NB4 (cell line): ENCODE data around the gene IL12B.
A peak's percentile ranks its signal among the peaks of the same experiment; 100 is the strongest.
"Not testable (repeated sequence)": the region's sequence is repeated elsewhere in the genome, so short reads cannot be mapped to it uniquely, and the experiment has no call there.

Experiments used
- DNase-seq: peaks from one replicate; pipeline ENCODE4 v3.0.0; 2010; ENCODE audit warnings: low read depth
- H3K4me3 ChIP-seq: one replicate; pipeline ENCODE4 v1.5.1; 2011; ENCODE audit warnings: mild to moderate bottlenecking, low read depth, low read length, moderate library complexity
- MYC ChIP-seq: IDR thresholded peaks from 2 replicates; pipeline ENCODE4 v1.6.1; 2011; ENCODE audit warnings: low read depth, low read length
- POLR2A ChIP-seq: IDR thresholded peaks from 2 replicates; pipeline ENCODE4 v1.6.1; 2011; ENCODE audit warnings: mild to moderate bottlenecking; ENCODE audit not compliant: insufficient read length; ENCODE audit errors: extremely low read depth
- TF ChIP-seq, protein P1 (sequence below): IDR thresholded peaks from one replicate; pipeline ENCODE4 v1.5.1; 2012; ENCODE audit warnings: low read depth, low read length
- TF ChIP-seq, protein P2 (sequence below): IDR thresholded peaks from 2 replicates; pipeline ENCODE4 v1.6.1; 2011; ENCODE audit warnings: low read depth, low read length

The IL12B gene

DNA sequence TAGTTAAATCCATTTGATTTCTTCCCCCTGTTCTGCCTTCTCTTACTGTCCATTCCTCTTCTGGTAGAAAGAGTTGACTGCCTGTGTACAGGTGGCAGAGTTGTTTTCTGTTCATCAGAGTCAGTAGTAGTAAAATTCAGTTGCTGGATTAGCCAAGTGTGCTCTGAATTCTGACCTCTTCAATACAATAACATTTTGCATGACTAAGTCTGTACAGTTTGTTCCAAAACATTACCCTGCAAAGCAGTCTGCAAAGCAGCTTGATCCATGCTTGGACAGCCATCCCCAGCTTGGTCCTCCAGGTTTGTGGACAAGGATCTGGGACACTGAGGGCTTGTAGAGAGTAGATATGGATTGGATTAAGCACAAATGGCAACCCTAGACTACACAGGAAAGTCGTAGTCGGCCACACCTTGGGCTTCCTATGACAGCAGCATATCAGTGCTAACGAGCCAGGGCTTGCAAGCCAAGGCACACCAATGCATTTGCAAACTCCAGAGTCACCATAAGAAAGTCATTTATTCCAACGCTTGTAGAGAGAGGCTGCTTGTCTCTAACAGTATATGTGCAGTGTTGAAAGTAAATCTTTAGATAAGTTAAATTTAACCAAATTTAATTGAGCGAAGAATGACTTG is 25.2 kb downstream of the IL12B start:
- no peak overlapping the region for H3K4me3 ChIP-seq
- no peak for TF ChIP-seq MYC
- no peak for TF ChIP-seq POLR2A
- TF ChIP-seq, protein P1, sequence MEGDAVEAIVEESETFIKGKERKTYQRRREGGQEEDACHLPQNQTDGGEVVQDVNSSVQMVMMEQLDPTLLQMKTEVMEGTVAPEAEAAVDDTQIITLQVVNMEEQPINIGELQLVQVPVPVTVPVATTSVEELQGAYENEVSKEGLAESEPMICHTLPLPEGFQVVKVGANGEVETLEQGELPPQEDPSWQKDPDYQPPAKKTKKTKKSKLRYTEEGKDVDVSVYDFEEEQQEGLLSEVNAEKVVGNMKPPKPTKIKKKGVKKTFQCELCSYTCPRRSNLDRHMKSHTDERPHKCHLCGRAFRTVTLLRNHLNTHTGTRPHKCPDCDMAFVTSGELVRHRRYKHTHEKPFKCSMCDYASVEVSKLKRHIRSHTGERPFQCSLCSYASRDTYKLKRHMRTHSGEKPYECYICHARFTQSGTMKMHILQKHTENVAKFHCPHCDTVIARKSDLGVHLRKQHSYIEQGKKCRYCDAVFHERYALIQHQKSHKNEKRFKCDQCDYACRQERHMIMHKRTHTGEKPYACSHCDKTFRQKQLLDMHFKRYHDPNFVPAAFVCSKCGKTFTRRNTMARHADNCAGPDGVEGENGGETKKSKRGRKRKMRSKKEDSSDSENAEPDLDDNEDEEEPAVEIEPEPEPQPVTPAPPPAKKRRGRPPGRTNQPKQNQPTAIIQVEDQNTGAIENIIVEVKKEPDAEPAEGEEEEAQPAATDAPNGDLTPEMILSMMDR, result no peak
- TF ChIP-seq, protein P2, sequence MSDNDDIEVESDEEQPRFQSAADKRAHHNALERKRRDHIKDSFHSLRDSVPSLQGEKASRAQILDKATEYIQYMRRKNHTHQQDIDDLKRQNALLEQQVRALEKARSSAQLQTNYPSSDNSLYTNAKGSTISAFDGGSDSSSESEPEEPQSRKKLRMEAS, result no peak
- no peak for DNase-seq

DNA sequence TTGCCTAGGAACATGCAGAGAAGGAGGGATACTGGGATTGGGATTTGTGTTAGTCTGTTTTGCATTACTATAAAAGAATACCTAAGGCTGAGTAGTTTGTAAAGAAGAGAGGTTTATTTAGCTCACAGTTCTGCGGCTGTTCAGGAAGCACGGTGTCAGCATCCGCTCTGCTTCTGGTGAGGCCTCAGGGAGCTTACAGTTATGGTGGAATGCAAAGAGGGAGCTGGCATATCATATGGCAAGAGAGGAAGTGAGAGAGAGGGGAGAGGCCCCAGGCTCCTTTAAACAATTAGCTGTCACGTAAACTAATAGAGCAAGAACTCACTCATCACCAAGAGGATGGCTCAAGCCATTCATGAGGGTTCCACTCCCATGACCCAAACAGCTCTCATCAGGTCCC is 27.0 kb downstream of the IL12B start:
- TF ChIP-seq POLR2A (no peak), MYC (no peak)
- TF ChIP-seq, protein P2, result no peak
- TF ChIP-seq, protein P1, result no peak
- no peak overlapping the region for H3K4me3 ChIP-seq
- no peak for DNase-seq

DNA sequence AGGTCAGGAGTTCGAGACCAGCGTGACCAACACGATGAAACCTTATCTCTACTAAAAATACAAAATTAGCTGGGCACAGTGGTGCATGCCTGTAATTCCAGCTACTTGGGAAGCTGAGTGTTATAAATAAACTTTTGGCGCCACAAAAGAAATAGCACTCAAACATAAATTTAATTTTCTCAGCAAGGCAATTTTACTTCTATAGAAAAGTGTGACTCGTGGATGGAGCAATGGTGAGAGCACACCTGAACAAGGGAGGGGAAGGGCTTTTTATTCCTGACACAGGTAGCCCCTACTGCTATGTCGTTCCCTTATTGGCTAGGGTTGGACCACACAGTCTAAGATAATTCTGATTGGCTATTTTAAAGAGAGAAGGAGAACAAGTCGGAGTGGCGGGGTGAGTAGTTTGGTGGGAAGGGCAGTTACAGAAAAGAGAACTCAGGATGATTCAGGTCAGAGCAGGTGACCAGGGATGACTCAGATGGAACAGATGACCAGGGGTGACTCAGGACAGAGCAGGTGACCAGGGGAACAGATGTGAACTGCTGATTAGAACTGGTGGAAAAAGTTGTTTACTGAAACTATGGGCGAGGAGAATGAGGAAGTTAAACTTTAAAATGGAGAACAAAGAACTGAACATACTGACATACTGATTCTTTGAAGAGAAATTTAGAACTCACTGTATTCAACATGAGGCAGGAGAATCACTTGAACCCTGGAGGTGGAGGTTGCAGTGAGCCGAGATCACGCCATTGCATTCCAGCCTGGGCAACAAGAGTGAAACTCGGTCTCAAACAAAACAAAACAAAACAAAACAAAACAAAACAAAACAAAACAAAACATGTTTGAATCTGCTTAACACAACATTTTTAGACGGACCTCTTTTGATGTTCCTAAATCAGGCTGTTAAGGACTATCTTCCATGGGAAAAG is 28.1 kb downstream of the IL12B start:
- not testable (repeated sequence) for H3K4me3 ChIP-seq
- DNase-seq, result peak; percentile 45

DNA sequence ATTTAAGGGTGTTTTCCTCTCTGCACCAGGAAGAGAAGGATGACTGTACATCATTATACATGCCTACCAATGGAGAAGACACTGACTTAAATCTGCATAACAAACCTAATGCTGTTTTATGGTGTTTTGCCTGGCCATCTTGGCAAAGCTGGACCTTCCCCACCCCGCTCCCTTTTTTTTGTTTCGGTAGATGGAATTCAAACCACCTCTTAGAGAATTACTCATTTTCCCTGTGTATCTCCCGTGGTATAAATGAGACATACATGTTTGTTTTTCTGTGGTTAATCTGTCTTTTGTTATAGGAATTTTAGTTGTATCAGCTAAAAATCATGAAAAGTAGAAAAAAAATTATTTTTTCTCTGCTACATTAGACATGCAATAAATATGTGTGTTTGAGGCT is 28.8 kb downstream of the IL12B start:
- H3K4me3 ChIP-seq, result no peak overlapping the region
- TF ChIP-seq, protein P1, result no peak
- no peak for TF ChIP-seq MYC
- TF ChIP-seq, protein P2, result no peak
- no peak for DNase-seq

DNA sequence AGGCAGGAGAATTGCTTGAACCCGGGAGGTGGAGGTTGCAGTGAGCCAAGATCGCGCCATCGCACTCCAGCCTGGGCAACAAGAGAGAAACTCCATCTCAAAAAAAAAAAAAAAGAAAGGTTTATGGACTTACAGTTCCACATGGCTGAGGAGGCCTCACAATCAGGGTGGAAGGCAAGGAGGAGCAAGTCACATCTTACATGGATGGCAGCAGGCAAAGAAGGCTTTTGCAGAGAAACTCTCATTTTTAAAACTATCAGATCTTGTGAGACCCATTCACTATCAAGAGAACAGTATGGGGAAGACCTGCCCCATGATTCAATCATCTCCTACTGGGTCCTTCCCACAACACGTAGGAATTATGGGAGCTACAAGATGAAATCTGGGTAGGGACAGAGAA is 33.0 kb downstream of the IL12B start:
- not testable (repeated sequence) for DNase-seq, H3K4me3 ChIP-seq

DNA sequence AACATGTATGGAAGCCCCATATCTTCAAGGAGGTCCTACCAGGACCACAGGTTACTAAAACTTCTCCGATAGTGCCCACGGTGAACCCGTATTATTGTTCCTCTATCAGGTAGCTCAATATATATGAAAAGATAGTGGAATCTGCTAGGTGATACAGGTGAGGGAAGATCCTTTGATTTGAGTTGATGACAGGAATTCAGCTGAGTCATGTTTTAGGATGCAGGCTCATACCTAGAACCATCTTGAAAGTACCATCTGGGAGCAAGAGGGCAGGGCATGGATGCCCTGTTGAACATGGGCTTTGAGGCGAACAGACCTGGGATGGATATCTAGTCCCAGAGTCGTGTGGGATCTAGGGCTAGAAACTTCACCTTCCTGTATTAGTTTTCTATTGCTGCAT is 35.4 kb downstream of the IL12B start:
- no peak overlapping the region for H3K4me3 ChIP-seq
- no peak for DNase-seq
- no peak for TF ChIP-seq POLR2A
- TF ChIP-seq, protein P2, result no peak
- TF ChIP-seq, protein P1, result no peak
- no peak for TF ChIP-seq MYC
